ENCODE measurements around the gene PSKH1. TPM values are rescaled to one million over a fixed set of nuclear protein-coding genes. Genes with fewer than 3 reads are reported as not detected.
A peak's percentile ranks its signal among the peaks of the same experiment; 100 is the strongest.

Gene PSKH1
- total and polyA plus RNA-seq, 2 experiments from 2014 or later = 29.2 to 44.6 TPM

- no peak overlapping the region for H2AFZ ChIP-seq
- H4K20me1 ChIP-seq (ENCODE audit: insufficient read depth, poor library complexity, severe bottlenecking) = peaks cover 29% of the 10 kb centered on the region
- no peak overlapping the region for H3K4me2 ChIP-seq
- WGBS (ENCODE audit: low lambda C conversion rate, missing lambda C conversion rate) = 93% methylated on average over 6 of the region's 6 CpGs
- no peaks in the 10 kb centered on the region for H3K9me3 ChIP-seq (ENCODE audit: low read depth)
- no peaks in the 10 kb centered on the region for H3K27me3 ChIP-seq
- peaks cover 4% of the 10 kb centered on the region for H3K4me1 ChIP-seq (ENCODE audit: insufficient read depth)
- H3K36me3 ChIP-seq (replicated peaks; ENCODE audit: insufficient read depth, low read depth) = no peaks in the 10 kb centered on the region
- no peak for TF ChIP-seq EZH2phosphoT487 (IDR thresholded peaks at IDR 0.05; ENCODE audit: low read depth, severe bottlenecking, unreplicated experiment)
- no peak overlapping the region for H3K4me3 ChIP-seq
- H3K79me2 ChIP-seq = peaks cover 56% of the 10 kb centered on the region
- peak overlapping the region; percentile 55 for H3K27ac ChIP-seq
- DNase-seq (ENCODE audit: low spot score) = no peak
- no peaks in the 10 kb centered on the region for H3K9me2 ChIP-seq (replicated peaks; ENCODE audit: insufficient read depth)
These were observed 24.2 kb downstream of the PSKH1 start for GRCh38 chr16:67917140-67917851.

GRCh38 chr16:67917852-67918236 is 24.8 kb downstream of the PSKH1 start:
- H3K4me2 ChIP-seq = no peak overlapping the region
- no peaks in the 10 kb centered on the region for H3K9me2 ChIP-seq (replicated peaks; ENCODE audit: insufficient read depth)
- H3K36me3 ChIP-seq (replicated peaks; ENCODE audit: insufficient read depth, low read depth) = no peaks in the 10 kb centered on the region
- H3K4me1 ChIP-seq (ENCODE audit: insufficient read depth) = peaks cover 4% of the 10 kb centered on the region
- DNase-seq (ENCODE audit: low spot score) = peak; percentile 77
- 82% methylated on average over 4 of the region's 4 CpGs for WGBS (ENCODE audit: low lambda C conversion rate, missing lambda C conversion rate)
- TF ChIP-seq EZH2phosphoT487 (IDR thresholded peaks at IDR 0.05; ENCODE audit: low read depth, severe bottlenecking, unreplicated experiment) (no peak), EZH2 (IDR thresholded peaks at IDR 0.05; ENCODE audit: borderline replicate concordance) (no peak)
- TF ChIP-seq, protein P1, sequence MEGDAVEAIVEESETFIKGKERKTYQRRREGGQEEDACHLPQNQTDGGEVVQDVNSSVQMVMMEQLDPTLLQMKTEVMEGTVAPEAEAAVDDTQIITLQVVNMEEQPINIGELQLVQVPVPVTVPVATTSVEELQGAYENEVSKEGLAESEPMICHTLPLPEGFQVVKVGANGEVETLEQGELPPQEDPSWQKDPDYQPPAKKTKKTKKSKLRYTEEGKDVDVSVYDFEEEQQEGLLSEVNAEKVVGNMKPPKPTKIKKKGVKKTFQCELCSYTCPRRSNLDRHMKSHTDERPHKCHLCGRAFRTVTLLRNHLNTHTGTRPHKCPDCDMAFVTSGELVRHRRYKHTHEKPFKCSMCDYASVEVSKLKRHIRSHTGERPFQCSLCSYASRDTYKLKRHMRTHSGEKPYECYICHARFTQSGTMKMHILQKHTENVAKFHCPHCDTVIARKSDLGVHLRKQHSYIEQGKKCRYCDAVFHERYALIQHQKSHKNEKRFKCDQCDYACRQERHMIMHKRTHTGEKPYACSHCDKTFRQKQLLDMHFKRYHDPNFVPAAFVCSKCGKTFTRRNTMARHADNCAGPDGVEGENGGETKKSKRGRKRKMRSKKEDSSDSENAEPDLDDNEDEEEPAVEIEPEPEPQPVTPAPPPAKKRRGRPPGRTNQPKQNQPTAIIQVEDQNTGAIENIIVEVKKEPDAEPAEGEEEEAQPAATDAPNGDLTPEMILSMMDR (IDR thresholded peaks at IDR 0.05; ENCODE audit: poor library complexity) = no peak
- peaks cover 32% of the 10 kb centered on the region for H4K20me1 ChIP-seq (ENCODE audit: insufficient read depth, poor library complexity, severe bottlenecking)
- H3K27ac ChIP-seq = peak overlapping the region; percentile 55
- H2AFZ ChIP-seq = no peak overlapping the region
- H3K27me3 ChIP-seq = no peaks in the 10 kb centered on the region
- H3K4me3 ChIP-seq = no peak overlapping the region
- peaks cover 56% of the 10 kb centered on the region for H3K79me2 ChIP-seq
- no peaks in the 10 kb centered on the region for H3K9me3 ChIP-seq (ENCODE audit: low read depth)

GRCh38 chr16:67919622-67920221 is 26.7 kb downstream of the PSKH1 start:
- H3K9me3 ChIP-seq (ENCODE audit: low read depth) = no peaks in the 10 kb centered on the region
- peaks cover 54% of the 10 kb centered on the region for H3K79me2 ChIP-seq
- H3K9me2 ChIP-seq (replicated peaks; ENCODE audit: insufficient read depth) = no peaks in the 10 kb centered on the region
- 97% methylated on average over 6 of the region's 6 CpGs for WGBS (ENCODE audit: low lambda C conversion rate, missing lambda C conversion rate)
- no peak for DNase-seq (ENCODE audit: low spot score)
- H3K27me3 ChIP-seq = no peaks in the 10 kb centered on the region
- H3K4me3 ChIP-seq = no peak overlapping the region
- no peaks in the 10 kb centered on the region for H3K36me3 ChIP-seq (replicated peaks; ENCODE audit: insufficient read depth, low read depth)
- peaks cover 38% of the 10 kb centered on the region for H4K20me1 ChIP-seq (ENCODE audit: insufficient read depth, poor library complexity, severe bottlenecking)
- no peak overlapping the region for H2AFZ ChIP-seq
- H3K4me1 ChIP-seq (ENCODE audit: insufficient read depth) = peaks cover 4% of the 10 kb centered on the region
- no peak overlapping the region for H3K4me2 ChIP-seq
- H3K27ac ChIP-seq = no peak overlapping the region
- TF ChIP-seq, protein P1 (IDR thresholded peaks at IDR 0.05; ENCODE audit: poor library complexity) = no peak
- TF ChIP-seq EZH2phosphoT487 (IDR thresholded peaks at IDR 0.05; ENCODE audit: low read depth, severe bottlenecking, unreplicated experiment) (no peak), EZH2 (IDR thresholded peaks at IDR 0.05; ENCODE audit: borderline replicate concordance) (no peak)

- H3K4me1 ChIP-seq (ENCODE audit: insufficient read depth) = peaks cover 4% of the 10 kb centered on the region
- H3K9me3 ChIP-seq (ENCODE audit: low read depth) = no peaks in the 10 kb centered on the region
- no peak overlapping the region for H3K27ac ChIP-seq
- H3K27me3 ChIP-seq = no peaks in the 10 kb centered on the region
- DNase-seq (ENCODE audit: low spot score) = no peak
- peaks cover 36% of the 10 kb centered on the region for H3K79me2 ChIP-seq
- no peak overlapping the region for H3K4me2 ChIP-seq
- no peak overlapping the region for H2AFZ ChIP-seq
- TF ChIP-seq EZH2phosphoT487 (IDR thresholded peaks at IDR 0.05; ENCODE audit: low read depth, severe bottlenecking, unreplicated experiment) (no peak), EZH2 (IDR thresholded peaks at IDR 0.05; ENCODE audit: borderline replicate concordance) (no peak)
- TF ChIP-seq, protein P1 (IDR thresholded peaks at IDR 0.05; ENCODE audit: poor library complexity) = no peak
- 78% methylated on average over 5 of the region's 5 CpGs for WGBS (ENCODE audit: low lambda C conversion rate, missing lambda C conversion rate)
- no peak overlapping the region for H3K4me3 ChIP-seq
- H4K20me1 ChIP-seq (ENCODE audit: insufficient read depth, poor library complexity, severe bottlenecking) = peaks cover 40% of the 10 kb centered on the region
- H3K9me2 ChIP-seq (replicated peaks; ENCODE audit: insufficient read depth) = no peaks in the 10 kb centered on the region
- H3K36me3 ChIP-seq (replicated peaks; ENCODE audit: insufficient read depth, low read depth) = no peaks in the 10 kb centered on the region
These were observed 29.2 kb downstream of the PSKH1 start for GRCh38 chr16:67922221-67922620.
